Measurements from ENCODE around the gene CDHR3. TPM values are rescaled to one million over a fixed set of nuclear protein-coding genes. Genes with fewer than 3 reads are reported as not detected.
"Not testable (repeated sequence)": the region's sequence is repeated elsewhere in the genome, so short reads cannot be mapped to it uniquely, and the experiment has no call there.

Gene CDHR3
- total RNA-seq, 1 experiment from 2014 or later, result 0.26 TPM

GRCh38 chr7:105996860-105997737 is 34.0 kb downstream of the CDHR3 start:
- Histone ChIP-seq H3K27me3 (replicated peaks) (peaks cover 9% of the 10 kb centered on the region; the same call in 1 of the 2 replicates), H3K4me3 (no peak overlapping the region), H3K4me1 (replicated peaks) (no peaks in the 10 kb centered on the region), H3K27ac (no peak overlapping the region), H3K9me3 (replicated peaks) (no peaks in the 10 kb centered on the region), H3K36me3 (no peaks in the 10 kb centered on the region)
- DNase-seq (ENCODE audit: low read depth in 1 of 2, low spot score in 2 of 2), result no peak

- Histone ChIP-seq H3K4me1 (replicated peaks) (no peaks in the 10 kb centered on the region), H3K27ac (no peak overlapping the region), H3K4me3 (no peak overlapping the region), H3K36me3 (no peaks in the 10 kb centered on the region), H3K9me3 (replicated peaks) (no peaks in the 10 kb centered on the region), H3K27me3 (replicated peaks) (peaks cover 9% of the 10 kb centered on the region; the same call in 1 of the 2 replicates)
- DNase-seq (ENCODE audit: low read depth in 1 of 2, low spot score in 2 of 2), result no peak
These were observed 36.2 kb downstream of the CDHR3 start for GRCh38 chr7:105999256-105999655.

GRCh38 chr7:106001196-106001595 is 38.1 kb downstream of the CDHR3 start:
- H3K27me3 ChIP-seq (replicated peaks), result peaks cover 9% of the 10 kb centered on the region; the same call in 1 of the 2 replicates
- no peaks in the 10 kb centered on the region for H3K9me3 ChIP-seq (replicated peaks)
- no peak overlapping the region for H3K4me3 ChIP-seq
- H3K36me3 ChIP-seq, result no peaks in the 10 kb centered on the region
- no peak overlapping the region for H3K27ac ChIP-seq
- no peak for DNase-seq (ENCODE audit: low read depth in 1 of 2, low spot score in 2 of 2)
- no peaks in the 10 kb centered on the region for H3K4me1 ChIP-seq (replicated peaks)

- no peaks in the 10 kb centered on the region for H3K4me1 ChIP-seq (replicated peaks)
- H3K36me3 ChIP-seq, result no peaks in the 10 kb centered on the region
- DNase-seq (ENCODE audit: low read depth in 1 of 2, low spot score in 2 of 2), result no peak
- H3K9me3 ChIP-seq (replicated peaks), result no peaks in the 10 kb centered on the region
- no peak overlapping the region for H3K4me3 ChIP-seq
- peaks cover 9% of the 10 kb centered on the region; the same call in 1 of the 2 replicates for H3K27me3 ChIP-seq (replicated peaks)
- H3K27ac ChIP-seq, result no peak overlapping the region
These were observed 38.8 kb downstream of the CDHR3 start for GRCh38 chr7:106001886-106002285.

GRCh38 chr7:106003525-106004064 is 40.5 kb downstream of the CDHR3 start:
- no peaks in the 10 kb centered on the region for H3K9me3 ChIP-seq (replicated peaks)
- no peak for DNase-seq (ENCODE audit: low read depth in 1 of 2, low spot score in 2 of 2)
- H3K4me1 ChIP-seq (replicated peaks), result no peaks in the 10 kb centered on the region
- H3K4me3 ChIP-seq, result no peak overlapping the region
- no peaks in the 10 kb centered on the region for H3K36me3 ChIP-seq
- H3K27me3 ChIP-seq (replicated peaks), result peaks cover 9% of the 10 kb centered on the region; the same call in 1 of the 2 replicates
- H3K27ac ChIP-seq, result no peak overlapping the region

- Histone ChIP-seq H3K27me3 (replicated peaks) (peaks cover under 1% of the 10 kb centered on the region; the same call in 1 of the 2 replicates), H3K4me3 (no peak overlapping the region), H3K27ac (no peak overlapping the region), H3K36me3 (no peaks in the 10 kb centered on the region), H3K4me1 (replicated peaks) (no peaks in the 10 kb centered on the region), H3K9me3 (replicated peaks) (no peaks in the 10 kb centered on the region)
- DNase-seq (ENCODE audit: low read depth in 1 of 2, low spot score in 2 of 2), result no peak
These were observed 43.8 kb downstream of the CDHR3 start for GRCh38 chr7:106006906-106007305.

- not testable (repeated sequence) for H3K4me1 ChIP-seq (replicated peaks); H3K36me3 ChIP-seq
These were observed 44.7 kb downstream of the CDHR3 start for GRCh38 chr7:106007796-106008195.

GRCh38 chr7:106009503-106010226 is 46.6 kb downstream of the CDHR3 start:
- H3K4me1 ChIP-seq (replicated peaks), result peaks cover 11% of the 10 kb centered on the region
- DNase-seq (ENCODE audit: low read depth in 1 of 2, low spot score in 2 of 2), result peak; percentile 78 to 84
- no peak overlapping the region for H3K4me3 ChIP-seq
- H3K27ac ChIP-seq, result no peak overlapping the region
- no peaks in the 10 kb centered on the region for H3K27me3 ChIP-seq (replicated peaks)
- no peaks in the 10 kb centered on the region for H3K9me3 ChIP-seq (replicated peaks)
- no peaks in the 10 kb centered on the region for H3K36me3 ChIP-seq

More at GRCh38 chr7:106007796-106008195, 44.7 kb downstream of the CDHR3 start:
- not testable (repeated sequence) for H3K4me3 ChIP-seq; H3K9me3 ChIP-seq (replicated peaks); DNase-seq (ENCODE audit: low read depth in 1 of 2, low spot score in 2 of 2); H3K27ac ChIP-seq; H3K27me3 ChIP-seq (replicated peaks)

GRCh38 chr7:106010331-106010730 is 47.3 kb downstream of the CDHR3 start:
- no peak overlapping the region for H3K4me3 ChIP-seq
- H3K27ac ChIP-seq, result no peak overlapping the region
- no peaks in the 10 kb centered on the region for H3K27me3 ChIP-seq (replicated peaks)

GRCh38 chr7:106010866-106011265 is 47.8 kb downstream of the CDHR3 start:
- H3K27ac ChIP-seq, result no peak overlapping the region
- DNase-seq (ENCODE audit: low read depth in 1 of 2, low spot score in 2 of 2), result no peak
- no peaks in the 10 kb centered on the region for H3K27me3 ChIP-seq (replicated peaks)
- no peak overlapping the region for H3K4me3 ChIP-seq
- no peaks in the 10 kb centered on the region for H3K9me3 ChIP-seq (replicated peaks)
- peaks cover 11% of the 10 kb centered on the region for H3K4me1 ChIP-seq (replicated peaks)
- no peaks in the 10 kb centered on the region for H3K36me3 ChIP-seq

More at GRCh38 chr7:106010331-106010730, 47.3 kb downstream of the CDHR3 start:
- H3K36me3 ChIP-seq, result no peaks in the 10 kb centered on the region
- no peak for DNase-seq (ENCODE audit: low read depth in 1 of 2, low spot score in 2 of 2)
- peaks cover 11% of the 10 kb centered on the region for H3K4me1 ChIP-seq (replicated peaks)
- no peaks in the 10 kb centered on the region for H3K9me3 ChIP-seq (replicated peaks)

GRCh38 chr7:106012184-106012583 is 49.1 kb downstream of the CDHR3 start:
- H3K9me3 ChIP-seq (replicated peaks), result no peaks in the 10 kb centered on the region
- H3K4me3 ChIP-seq, result no peak overlapping the region
- no peak overlapping the region for H3K27ac ChIP-seq
- DNase-seq (ENCODE audit: low read depth in 1 of 2, low spot score in 2 of 2), result no peak
- H3K27me3 ChIP-seq (replicated peaks), result no peaks in the 10 kb centered on the region
- H3K4me1 ChIP-seq (replicated peaks), result peaks cover 11% of the 10 kb centered on the region
- H3K36me3 ChIP-seq, result no peaks in the 10 kb centered on the region

GRCh38 chr7:106012935-106013439 is 49.9 kb downstream of the CDHR3 start:
- Histone ChIP-seq H3K36me3 (no peaks in the 10 kb centered on the region), H3K4me1 (replicated peaks) (peaks cover 11% of the 10 kb centered on the region), H3K9me3 (replicated peaks) (no peaks in the 10 kb centered on the region), H3K27me3 (replicated peaks) (no peaks in the 10 kb centered on the region), H3K4me3 (no peak overlapping the region), H3K27ac (no peak overlapping the region)
- peak; percentile 47 to 48 for DNase-seq (ENCODE audit: low read depth in 1 of 2, low spot score in 2 of 2)

GRCh38 chr7:106015381-106016218 is 52.5 kb downstream of the CDHR3 start:
- H3K4me1 ChIP-seq (replicated peaks), result peaks cover 11% of the 10 kb centered on the region
- H3K36me3 ChIP-seq, result no peaks in the 10 kb centered on the region
- H3K27me3 ChIP-seq (replicated peaks), result no peaks in the 10 kb centered on the region
- no peak for DNase-seq (ENCODE audit: low read depth in 1 of 2, low spot score in 2 of 2)
- no peak overlapping the region for H3K27ac ChIP-seq
- H3K9me3 ChIP-seq (replicated peaks), result no peaks in the 10 kb centered on the region
- no peak overlapping the region for H3K4me3 ChIP-seq

All from SJSA1 (cell line).